BJ (cell line): ENCODE measurements around the gene LRRC70. TPM values are rescaled to one million over a fixed set of nuclear protein-coding genes. Genes with fewer than 3 reads are reported as not detected.

ENCODE experiments used
- CTCF ChIA-PET: fragments of 350-600 bp; formaldehyde crosslinking; extraction: SDS; loops from one replicate; lab custom pipeline; 2021; ENCODE audit warnings: antibody characterized with exemption, inconsistent platforms; lab: Yijun Ruan, JAX
- POLR2A ChIA-PET: fragments of 300-600 bp; sonication (Branson Sonifier 250); formaldehyde crosslinking; extraction: SDS; loops from one replicate; lab custom pipeline; 2021; ENCODE audit warnings: antibody characterized with exemption; lab: Charles Lee
- DNase-seq: peaks from one replicate; pipeline ENCODE4 v3.0.0-alpha.2; 2011; ENCODE audit warnings: low read depth
- H3K27me3 ChIP-seq: 2 replicates; pipeline ENCODE4 v1.6.0; 2011; ENCODE audit warnings: low read length; ENCODE audit not compliant: control insufficient read depth, insufficient read depth
- H3K36me3 ChIP-seq: 2 replicates; pipeline ENCODE4 v1.5.1; 2011; ENCODE audit warnings: low read length; ENCODE audit not compliant: control insufficient read depth, insufficient read depth
- H3K4me3 ChIP-seq: 2 replicates; pipeline ENCODE4 v1.5.1; 2011; ENCODE audit warnings: low read depth, mild to moderate bottlenecking, control low read depth, low read length
- polyA plus RNA-seq: library from polyadenylated mRNA; depleted of rRNA; stranded (reverse); fragments of >200 nt; gene quantifications from 2 replicates; pipeline ENCODE4 v1.2.3, GENCODE V29; 2011
- TF ChIP-seq, protein P1 (sequence below): IDR thresholded peaks from 2 replicates; pipeline ENCODE4 v1.5.1; 2011; ENCODE audit warnings: low read depth, mild to moderate bottlenecking, control low read depth, inconsistent platforms, low read length, moderate library complexity; ENCODE audit not compliant: insufficient read depth

The LRRC70 gene
- polyA plus RNA-seq, 1 experiment: 0.13 TPM

DNA sequence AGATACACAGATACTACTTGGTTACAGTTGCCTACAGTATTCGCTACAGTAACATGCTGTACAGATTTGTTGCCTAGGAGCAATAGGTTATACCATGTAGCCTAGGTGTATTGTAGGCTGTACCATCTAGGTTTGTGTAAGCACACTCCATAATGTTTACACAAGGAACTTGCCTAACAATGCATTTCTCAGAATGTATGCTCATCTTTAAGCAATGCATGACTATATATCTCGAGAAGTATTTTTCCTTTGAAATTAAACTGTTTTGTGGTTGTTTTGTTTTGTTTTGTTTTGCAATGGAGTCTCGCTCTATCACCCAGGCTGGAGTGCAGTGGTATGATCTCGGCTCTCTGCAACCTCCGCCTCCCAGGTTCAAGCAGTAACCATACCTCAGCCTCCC is 25.3 kb downstream of the LRRC70 start:
- DNase-seq: no peak
- ChIA-PET CTCF (interaction anchor here (1.1 kb wide), 1 partner anchor 12 kb away, joined by 4 read pairs; no protein-coding TSS in a partner anchor), POLR2A (no interaction called here)
- no peak overlapping the region for H3K4me3 ChIP-seq
- TF ChIP-seq, protein P1, sequence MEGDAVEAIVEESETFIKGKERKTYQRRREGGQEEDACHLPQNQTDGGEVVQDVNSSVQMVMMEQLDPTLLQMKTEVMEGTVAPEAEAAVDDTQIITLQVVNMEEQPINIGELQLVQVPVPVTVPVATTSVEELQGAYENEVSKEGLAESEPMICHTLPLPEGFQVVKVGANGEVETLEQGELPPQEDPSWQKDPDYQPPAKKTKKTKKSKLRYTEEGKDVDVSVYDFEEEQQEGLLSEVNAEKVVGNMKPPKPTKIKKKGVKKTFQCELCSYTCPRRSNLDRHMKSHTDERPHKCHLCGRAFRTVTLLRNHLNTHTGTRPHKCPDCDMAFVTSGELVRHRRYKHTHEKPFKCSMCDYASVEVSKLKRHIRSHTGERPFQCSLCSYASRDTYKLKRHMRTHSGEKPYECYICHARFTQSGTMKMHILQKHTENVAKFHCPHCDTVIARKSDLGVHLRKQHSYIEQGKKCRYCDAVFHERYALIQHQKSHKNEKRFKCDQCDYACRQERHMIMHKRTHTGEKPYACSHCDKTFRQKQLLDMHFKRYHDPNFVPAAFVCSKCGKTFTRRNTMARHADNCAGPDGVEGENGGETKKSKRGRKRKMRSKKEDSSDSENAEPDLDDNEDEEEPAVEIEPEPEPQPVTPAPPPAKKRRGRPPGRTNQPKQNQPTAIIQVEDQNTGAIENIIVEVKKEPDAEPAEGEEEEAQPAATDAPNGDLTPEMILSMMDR: no peak
- H3K36me3 ChIP-seq: no peaks in the 10 kb centered on the region
- H3K27me3 ChIP-seq: no peaks in the 10 kb centered on the region

DNA sequence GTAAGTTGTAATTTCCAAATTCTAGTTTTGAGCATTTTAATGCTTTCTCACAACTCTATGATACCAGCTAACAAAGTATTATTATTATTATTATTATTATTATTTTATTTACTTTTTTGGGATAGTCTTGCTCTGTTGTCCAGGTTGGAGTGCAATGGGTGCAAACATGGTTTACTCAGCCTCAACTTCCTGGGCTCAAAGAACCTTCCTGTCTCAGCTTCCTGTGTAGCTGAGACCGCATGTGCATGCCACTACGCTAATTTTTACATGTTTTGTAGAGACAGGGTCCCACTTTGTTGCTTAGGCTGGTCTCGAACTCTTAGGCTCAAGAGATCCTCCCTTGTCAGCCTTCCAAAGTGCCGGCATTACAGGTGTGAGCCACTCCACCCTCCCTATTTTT is 27.0 kb downstream of the LRRC70 start:
- no peak for DNase-seq
- no peaks in the 10 kb centered on the region for H3K27me3 ChIP-seq
- POLR2A ChIA-PET: no interaction called here
- no peaks in the 10 kb centered on the region for H3K36me3 ChIP-seq
- CTCF ChIA-PET: interaction anchor here (0.8 to 1.1 kb wide), 2 partner anchors 14 to 24 kb away, joined by 3 read pairs; no protein-coding TSS in a partner anchor
- TF ChIP-seq, protein P1: no peak
- no peak overlapping the region for H3K4me3 ChIP-seq

DNA sequence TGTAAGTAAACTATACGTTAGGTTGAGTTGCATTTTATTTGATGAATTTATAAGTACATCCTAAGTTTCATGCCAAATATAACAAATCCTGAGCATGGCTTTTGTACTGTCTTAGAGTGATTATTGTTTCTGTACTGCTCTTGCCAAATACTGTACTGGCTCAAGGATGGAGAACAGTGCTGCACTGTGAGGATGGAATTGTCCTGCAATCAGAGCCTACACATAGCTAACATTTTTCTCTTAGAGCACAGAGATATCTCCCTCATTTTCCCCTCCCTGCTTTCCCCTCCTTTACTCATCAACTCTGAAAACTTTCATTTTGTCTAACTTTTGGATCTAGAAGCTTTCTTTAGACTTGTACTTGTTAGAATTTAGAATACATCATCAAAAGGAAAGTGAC is 28.3 kb downstream of the LRRC70 start:
- TF ChIP-seq, protein P1: no peak
- ChIA-PET POLR2A (interaction anchor here (0.5 to 0.6 kb wide), 2 partner anchors 20 to 1750 kb away, joined by 3 read pairs; no protein-coding TSS in a partner anchor), CTCF (interaction anchor here (1.4 kb wide), 1 partner anchor 29 kb away, joined by 3 read pairs; no protein-coding TSS in a partner anchor)
- DNase-seq: no peak
- Histone ChIP-seq H3K4me3 (no peak overlapping the region), H3K36me3 (no peaks in the 10 kb centered on the region), H3K27me3 (no peaks in the 10 kb centered on the region)

DNA sequence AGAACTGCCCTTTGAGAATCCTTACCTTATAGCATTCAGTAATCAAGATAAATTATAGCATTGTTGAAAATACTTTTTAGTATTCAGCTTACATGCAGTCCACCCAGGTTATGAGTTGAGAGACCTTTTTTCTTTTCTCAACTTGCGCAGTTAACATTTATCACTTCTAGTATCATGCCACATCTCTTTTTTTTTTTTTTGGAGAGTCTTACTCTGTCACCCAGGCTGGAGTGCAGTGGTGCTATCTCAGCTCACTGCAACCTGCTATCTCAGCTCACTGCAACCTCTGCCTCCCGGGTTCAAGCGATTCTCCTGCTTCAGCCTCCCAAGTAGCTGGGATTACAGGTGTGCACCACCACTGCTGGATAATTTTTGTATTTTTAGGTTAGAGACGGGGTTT is 29.0 kb downstream of the LRRC70 start:
- TF ChIP-seq, protein P1: no peak
- CTCF ChIA-PET: interaction anchor here (1.4 kb wide), 1 partner anchor 28 kb away, joined by 3 read pairs; no protein-coding TSS in a partner anchor
- POLR2A ChIA-PET: no interaction called here

DNA sequence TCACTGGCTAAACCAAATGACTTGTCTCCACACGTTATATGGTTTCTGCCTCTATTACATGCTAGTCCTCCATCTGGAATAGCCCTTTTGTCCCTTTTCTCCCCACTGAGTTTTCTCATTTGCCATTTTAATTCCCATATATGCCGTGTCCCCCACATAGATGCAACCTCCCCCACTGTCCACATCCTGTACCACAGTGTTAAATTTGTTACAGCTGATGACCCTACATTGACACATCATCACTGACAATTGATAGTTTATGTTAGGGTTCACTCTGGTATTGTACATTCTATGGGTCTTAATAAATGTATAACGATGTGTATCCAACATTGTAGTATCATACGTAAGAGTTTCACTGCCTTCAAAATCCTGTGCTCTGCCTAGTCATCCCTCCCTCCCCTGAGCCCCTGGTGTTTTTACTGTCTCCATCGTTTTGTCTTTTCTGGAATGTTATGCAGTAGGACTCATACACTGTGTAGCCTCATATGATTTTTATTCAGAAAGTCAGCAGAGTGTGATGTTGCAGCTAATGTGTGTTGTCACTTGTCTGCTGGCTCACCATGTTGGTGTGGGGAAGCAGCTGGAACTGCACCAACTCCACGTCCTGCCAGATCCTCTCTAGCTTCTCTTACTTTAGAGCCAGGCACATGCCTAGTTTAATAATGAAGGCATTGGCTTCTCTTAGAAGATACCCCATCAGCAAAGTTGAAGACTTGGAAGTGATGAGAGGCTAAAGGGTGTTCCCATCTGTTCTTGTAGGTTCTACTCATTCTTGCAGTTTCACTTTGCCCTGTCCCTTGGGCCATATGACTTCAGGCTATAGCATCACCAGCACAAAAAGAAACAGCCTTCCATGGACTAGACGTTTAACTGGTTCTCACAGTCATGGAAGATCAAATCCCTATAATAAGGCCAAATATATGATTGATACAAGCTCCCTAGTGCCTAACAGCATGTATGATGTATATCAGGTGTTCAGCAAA is 30.2 kb downstream of the LRRC70 start:
- Histone ChIP-seq H3K4me3 (no peak overlapping the region), H3K36me3 (no peaks in the 10 kb centered on the region), H3K27me3 (no peaks in the 10 kb centered on the region)
- ChIA-PET CTCF (no interaction called here), POLR2A (no interaction called here)
- TF ChIP-seq, protein P1: no peak
- no peak for DNase-seq

More for the DNA sequence above, 29.0 kb downstream of the LRRC70 start:
- DNase-seq: no peak
- Histone ChIP-seq H3K4me3 (no peak overlapping the region), H3K36me3 (no peaks in the 10 kb centered on the region), H3K27me3 (no peaks in the 10 kb centered on the region)
